ENCODE data around the gene ERC2. TPM values are rescaled to one million over a fixed set of nuclear protein-coding genes. Genes with fewer than 3 reads are reported as not detected.

Gene ERC2
- total and polyA plus RNA-seq, 2 donors (not counting 3 experiments of a cell fraction or from before 2014, with no cell fraction given), result 5.6 to 15.5 TPM

DNA sequence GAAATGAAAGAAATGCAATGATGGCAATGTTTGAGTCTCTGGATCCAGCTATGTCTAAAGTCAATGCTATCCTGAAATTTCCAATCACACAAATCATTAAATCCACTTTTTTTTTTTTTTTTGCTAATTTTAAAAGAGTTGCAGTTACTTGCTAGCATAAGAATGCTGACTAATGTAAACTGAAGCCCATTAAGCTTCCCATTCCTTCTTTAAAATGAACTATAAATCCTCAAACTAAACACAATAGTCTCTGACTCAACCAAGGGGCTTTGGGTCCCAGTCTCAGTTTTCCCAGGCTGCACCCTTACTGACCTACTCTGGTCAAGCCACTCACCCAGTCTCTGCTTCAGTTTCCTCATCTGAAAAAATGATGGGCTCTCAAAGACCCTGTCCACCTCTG, 361.1 kb downstream of the ERC2 start:
- ChIA-PET POLR2A (no interaction called here), CTCF (no interaction called here)
- H3K36me3 ChIP-seq (ENCODE audit: control insufficient read depth in 2 of 2, extremely low read depth in 1 of 2, insufficient read depth in 2 of 2, low read length in 2 of 2), result no peaks in the 10 kb centered on the region
- no peak for TF ChIP-seq EZH2 (IDR thresholded peaks at IDR 0.05; ENCODE audit: borderline replicate concordance, low read depth, low read length, severe bottlenecking)
- TF ChIP-seq JUN (IDR thresholded peaks at IDR 0.05; ENCODE audit: borderline replicate concordance, insufficient read depth, insufficient read length, low read depth), result no peak
- TF ChIP-seq, protein P1, sequence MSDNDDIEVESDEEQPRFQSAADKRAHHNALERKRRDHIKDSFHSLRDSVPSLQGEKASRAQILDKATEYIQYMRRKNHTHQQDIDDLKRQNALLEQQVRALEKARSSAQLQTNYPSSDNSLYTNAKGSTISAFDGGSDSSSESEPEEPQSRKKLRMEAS (IDR thresholded peaks at IDR 0.05; ENCODE audit: insufficient read depth, insufficient read length), result no peak
- TF ChIP-seq POLR2A (IDR thresholded peaks at IDR 0.05; ENCODE audit: low read depth, low read length), result no peak
- no TSS peak for BruUV-seq (replicated peaks)
- no peaks in the 10 kb centered on the region for H3K9me1 ChIP-seq (replicated peaks; ENCODE audit: control insufficient read depth, extremely low read depth, insufficient read depth, low read length)
- DNase-seq (ENCODE audit: low read depth, low spot score), result no peak
- H3K27me3 ChIP-seq (ENCODE audit: control insufficient read depth in 2 of 2, insufficient read depth in 2 of 2, low read length in 2 of 2), result no peaks in the 10 kb centered on the region
- no peak for FAIRE-seq
- H3K9ac ChIP-seq (replicated peaks; ENCODE audit: extremely low read depth, insufficient read depth, low read length), result no peak overlapping the region
- H2AFZ ChIP-seq (ENCODE audit: low read depth, low read length), result no peak overlapping the region
- no peak overlapping the region for H3K27ac ChIP-seq (ENCODE audit: insufficient read depth, low read depth, low read length)
- no peaks in the 10 kb centered on the region for H4K20me1 ChIP-seq (replicated peaks; ENCODE audit: control insufficient read depth, extremely low read depth, insufficient read depth, low read length)
- H3K79me2 ChIP-seq (ENCODE audit: control insufficient read depth, insufficient read depth, low read length), result no peaks in the 10 kb centered on the region
- intact Hi-C loops (cut with micrococcal nuclease), result no loop called here
- dilution Hi-C loops (cut with MboI; ENCODE audit: extremely low pct_ligation_motif_present, low sequenced_read_pairs), result no loop called here
- H3K9me3 ChIP-seq (replicated peaks; ENCODE audit: control insufficient read depth, insufficient read depth, low read length), result no peaks in the 10 kb centered on the region
- peaks cover under 1% of the 10 kb centered on the region for H3K4me1 ChIP-seq (ENCODE audit: control insufficient read depth, extremely low read depth, insufficient read depth, low read length)
- no peak overlapping the region for H3K4me2 ChIP-seq (ENCODE audit: insufficient read depth, low read length)
- no peak overlapping the region for H3K4me3 ChIP-seq (replicated peaks in 1 of 3; ENCODE audit: insufficient read depth in 1 of 3, low read depth in 1 of 3, low read length in 3 of 3)

DNA sequence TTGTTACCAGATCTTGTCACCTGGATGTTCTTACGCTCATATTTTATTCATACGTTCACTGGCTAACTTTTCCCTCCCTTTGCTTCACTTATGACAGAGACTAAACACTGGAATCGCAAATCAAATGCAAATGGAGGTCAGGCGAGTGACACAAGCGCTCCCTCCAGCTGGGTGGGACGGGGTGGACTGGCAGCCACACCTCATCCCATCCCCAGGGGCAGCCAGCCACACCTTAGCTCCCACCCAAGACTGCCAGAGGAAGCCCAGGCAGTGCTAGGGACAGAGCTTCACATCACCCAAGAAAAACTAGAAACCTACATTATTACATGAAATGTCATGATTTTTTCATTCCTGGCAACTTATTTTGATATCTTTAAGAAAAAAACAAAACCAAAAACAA, 366.2 kb downstream of the ERC2 start:
- H3K36me3 ChIP-seq (ENCODE audit: control insufficient read depth in 2 of 2, extremely low read depth in 1 of 2, insufficient read depth in 2 of 2, low read length in 2 of 2), result no peaks in the 10 kb centered on the region
- TF ChIP-seq POLR2A (IDR thresholded peaks at IDR 0.05; ENCODE audit: low read depth, low read length), result no peak
- no peak for TF ChIP-seq EZH2 (IDR thresholded peaks at IDR 0.05; ENCODE audit: borderline replicate concordance, low read depth, low read length, severe bottlenecking)
- TF ChIP-seq GATA2 (IDR thresholded peaks at IDR 0.05; ENCODE audit: insufficient read depth, insufficient read length, low read depth, low read length), result no peak
- TF ChIP-seq MYC (IDR thresholded peaks at IDR 0.05; ENCODE audit: low read depth, low read length), result no peak
- no peak for TF ChIP-seq FOS (IDR thresholded peaks at IDR 0.05; ENCODE audit: borderline replicate concordance, insufficient read depth, low read length)
- no peak for TF ChIP-seq POLR2AphosphoS5 (IDR thresholded peaks at IDR 0.05; ENCODE audit: insufficient read depth, low read depth, low read length)
- TF ChIP-seq, protein P2, sequence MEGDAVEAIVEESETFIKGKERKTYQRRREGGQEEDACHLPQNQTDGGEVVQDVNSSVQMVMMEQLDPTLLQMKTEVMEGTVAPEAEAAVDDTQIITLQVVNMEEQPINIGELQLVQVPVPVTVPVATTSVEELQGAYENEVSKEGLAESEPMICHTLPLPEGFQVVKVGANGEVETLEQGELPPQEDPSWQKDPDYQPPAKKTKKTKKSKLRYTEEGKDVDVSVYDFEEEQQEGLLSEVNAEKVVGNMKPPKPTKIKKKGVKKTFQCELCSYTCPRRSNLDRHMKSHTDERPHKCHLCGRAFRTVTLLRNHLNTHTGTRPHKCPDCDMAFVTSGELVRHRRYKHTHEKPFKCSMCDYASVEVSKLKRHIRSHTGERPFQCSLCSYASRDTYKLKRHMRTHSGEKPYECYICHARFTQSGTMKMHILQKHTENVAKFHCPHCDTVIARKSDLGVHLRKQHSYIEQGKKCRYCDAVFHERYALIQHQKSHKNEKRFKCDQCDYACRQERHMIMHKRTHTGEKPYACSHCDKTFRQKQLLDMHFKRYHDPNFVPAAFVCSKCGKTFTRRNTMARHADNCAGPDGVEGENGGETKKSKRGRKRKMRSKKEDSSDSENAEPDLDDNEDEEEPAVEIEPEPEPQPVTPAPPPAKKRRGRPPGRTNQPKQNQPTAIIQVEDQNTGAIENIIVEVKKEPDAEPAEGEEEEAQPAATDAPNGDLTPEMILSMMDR (IDR thresholded peaks at IDR 0.05; ENCODE audit: extremely low read depth in 1 of 2, insufficient read depth in 1 of 2, low read depth in 1 of 2, low read length in 2 of 2), result no peak
- TF ChIP-seq JUN (IDR thresholded peaks at IDR 0.05; ENCODE audit: borderline replicate concordance, insufficient read depth, insufficient read length, low read depth), result no peak
- no peaks in the 10 kb centered on the region for H3K27me3 ChIP-seq (ENCODE audit: control insufficient read depth in 2 of 2, insufficient read depth in 2 of 2, low read length in 2 of 2)
- no peaks in the 10 kb centered on the region for H3K79me2 ChIP-seq (ENCODE audit: control insufficient read depth, insufficient read depth, low read length)
- no peak overlapping the region for H3K4me3 ChIP-seq (replicated peaks in 1 of 3; ENCODE audit: insufficient read depth in 1 of 3, low read depth in 1 of 3, low read length in 3 of 3)
- ChIA-PET CTCF (interaction anchor here (1.2 kb wide), 1 partner anchor 15 kb away, joined by 3 read pairs; no protein-coding TSS in a partner anchor), POLR2A (no interaction called here)
- peaks cover 5% of the 10 kb centered on the region for H4K20me1 ChIP-seq (replicated peaks; ENCODE audit: control insufficient read depth, extremely low read depth, insufficient read depth, low read length)
- FAIRE-seq (no peak), DNase-seq (ENCODE audit: low read depth, low spot score) (no peak)
- intact Hi-C loops (cut with micrococcal nuclease) (no loop called here), dilution Hi-C loops (cut with MboI; ENCODE audit: extremely low pct_ligation_motif_present, low sequenced_read_pairs) (no loop called here)
- no peak overlapping the region for H3K9ac ChIP-seq (replicated peaks; ENCODE audit: extremely low read depth, insufficient read depth, low read length)
- H3K4me1 ChIP-seq (ENCODE audit: control insufficient read depth, extremely low read depth, insufficient read depth, low read length), result peaks cover 10% of the 10 kb centered on the region
- no peak overlapping the region for H3K4me2 ChIP-seq (ENCODE audit: insufficient read depth, low read length)
- BruUV-seq (replicated peaks), result no TSS peak
- no peaks in the 10 kb centered on the region for H3K9me3 ChIP-seq (replicated peaks; ENCODE audit: control insufficient read depth, insufficient read depth, low read length)
- no peak overlapping the region for H2AFZ ChIP-seq (ENCODE audit: low read depth, low read length)
- no peak overlapping the region for H3K27ac ChIP-seq (ENCODE audit: insufficient read depth, low read depth, low read length)
- H3K9me1 ChIP-seq (replicated peaks; ENCODE audit: control insufficient read depth, extremely low read depth, insufficient read depth, low read length), result no peaks in the 10 kb centered on the region
